H54 (cell line): Measurements from ENCODE around the gene CORO2B.
"Not testable (repeated sequence)": the region's sequence is repeated elsewhere in the genome, so short reads cannot be mapped to it uniquely, and the experiment has no call there.

ENCODE experiments used
- DNase-seq: peaks from one replicate; pipeline ENCODE4 v3.0.0; 2011; ENCODE audit warnings: low spot score, mixed read lengths; ENCODE audit not compliant: insufficient read length
- FAIRE-seq: peaks from 3 replicates; lab custom pipeline; 2011; peaks lifted over from hg19 to GRCh38; lab: Jason Lieb, UNC
- POLR2A ChIP-seq: IDR thresholded peaks from 2 replicates; pipeline ENCODE4 v1.6.1; 2011; ENCODE audit warnings: low read depth, mild to moderate bottlenecking, low read length

CORO2B gene

GRCh38 chr15:68749793-68750192 lies 171.0 kb downstream of the CORO2B start:
- FAIRE-seq: no peak
- TF ChIP-seq POLR2A: no peak

GRCh38 chr15:68751622-68752021 lies 172.8 kb downstream of the CORO2B start:
- no peak for TF ChIP-seq POLR2A
- DNase-seq: no peak
- FAIRE-seq: no peak

More at GRCh38 chr15:68749793-68750192, 171.0 kb downstream of the CORO2B start:
- DNase-seq: no peak

GRCh38 chr15:68755731-68756130 lies 176.9 kb downstream of the CORO2B start:
- DNase-seq (no peak), FAIRE-seq (no peak)
- no peak for TF ChIP-seq POLR2A

- not testable (repeated sequence) for DNase-seq, FAIRE-seq
These were observed 181.3 kb downstream of the CORO2B start for GRCh38 chr15:68759982-68760579.

GRCh38 chr15:68763063-68763462 lies 184.3 kb downstream of the CORO2B start:
- DNase-seq: no peak
- TF ChIP-seq POLR2A: no peak
- no peak for FAIRE-seq

- no peak for DNase-seq
These were observed 185.3 kb downstream of the CORO2B start for GRCh38 chr15:68764090-68764489.

GRCh38 chr15:68765602-68766368 lies 187.0 kb downstream of the CORO2B start:
- no peak for FAIRE-seq
- DNase-seq: no peak
- no peak for TF ChIP-seq POLR2A

More at GRCh38 chr15:68764090-68764489, 185.3 kb downstream of the CORO2B start:
- no peak for TF ChIP-seq POLR2A
- FAIRE-seq: no peak

GRCh38 chr15:68767833-68768232 lies 189.0 kb downstream of the CORO2B start:
- TF ChIP-seq POLR2A: no peak
- DNase-seq: no peak

GRCh38 chr15:68768321-68768720 lies 189.5 kb downstream of the CORO2B start:
- FAIRE-seq: no peak
- no peak for DNase-seq
- no peak for TF ChIP-seq POLR2A

More at GRCh38 chr15:68767833-68768232, 189.0 kb downstream of the CORO2B start:
- no peak for FAIRE-seq

- DNase-seq (no peak), FAIRE-seq (no peak)
- TF ChIP-seq POLR2A: no peak
These were observed 190.9 kb downstream of the CORO2B start for GRCh38 chr15:68769702-68770101.

GRCh38 chr15:68770216-68770615 lies 191.4 kb downstream of the CORO2B start:
- no peak for TF ChIP-seq POLR2A
- FAIRE-seq (no peak), DNase-seq (no peak)

- FAIRE-seq (no peak), DNase-seq (no peak)
- TF ChIP-seq POLR2A: no peak
These were observed 194.2 kb downstream of the CORO2B start for GRCh38 chr15:68773036-68773435.

GRCh38 chr15:68774120-68774519 lies 195.3 kb downstream of the CORO2B start:
- FAIRE-seq (no peak), DNase-seq (no peak)
- TF ChIP-seq POLR2A: no peak

GRCh38 chr15:68774521-68775235 lies 195.9 kb downstream of the CORO2B start:
- DNase-seq (no peak), FAIRE-seq (no peak)
- TF ChIP-seq POLR2A: no peak
